ENCODE results near the gene PLXNB1.

The PLXNB1 gene

DNA sequence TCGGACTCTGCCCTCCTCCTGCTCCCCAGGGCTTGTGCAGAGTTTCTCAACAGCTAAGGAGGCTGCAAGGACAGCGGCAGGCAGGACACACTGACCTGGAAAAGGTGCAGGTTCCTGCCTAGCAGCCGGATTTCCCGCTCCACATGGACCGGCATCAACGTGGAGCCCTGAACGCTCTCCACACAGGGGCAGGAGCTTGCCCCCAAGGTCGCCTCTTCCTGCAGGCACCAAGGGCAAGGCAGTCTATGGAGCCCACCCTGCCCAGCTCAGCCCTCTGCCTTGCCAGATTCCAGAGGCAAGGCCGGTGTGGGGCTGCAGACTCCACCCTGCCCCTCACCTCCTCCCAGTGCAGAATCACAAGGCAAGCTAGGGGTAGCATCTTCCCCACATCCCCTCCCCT, 10.7 kb downstream of the PLXNB1 start:
- DNase-seq (ENCODE audit: low spot score) = no peak

DNA sequence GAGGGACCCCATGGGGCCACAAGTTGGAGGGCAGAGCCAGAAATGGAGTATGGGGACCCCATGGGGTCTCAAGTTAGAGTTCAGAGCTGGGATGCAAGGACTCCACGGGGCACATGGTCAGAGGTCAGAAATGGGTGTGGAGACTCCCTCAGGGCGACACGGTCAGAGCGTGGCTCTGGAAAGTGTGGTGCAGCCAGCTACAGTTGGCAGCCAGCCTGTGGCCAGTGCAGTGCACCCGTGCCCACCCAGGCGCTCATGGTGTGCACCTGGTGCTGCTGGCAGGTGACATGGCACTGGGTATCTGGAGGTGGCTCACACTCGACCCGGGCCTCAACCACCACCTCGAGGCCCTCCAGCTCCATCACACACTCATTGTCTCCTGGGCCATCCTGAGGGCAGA, 11.2 kb downstream of the PLXNB1 start:
- DNase-seq (ENCODE audit: low spot score) = no peak

DNA sequence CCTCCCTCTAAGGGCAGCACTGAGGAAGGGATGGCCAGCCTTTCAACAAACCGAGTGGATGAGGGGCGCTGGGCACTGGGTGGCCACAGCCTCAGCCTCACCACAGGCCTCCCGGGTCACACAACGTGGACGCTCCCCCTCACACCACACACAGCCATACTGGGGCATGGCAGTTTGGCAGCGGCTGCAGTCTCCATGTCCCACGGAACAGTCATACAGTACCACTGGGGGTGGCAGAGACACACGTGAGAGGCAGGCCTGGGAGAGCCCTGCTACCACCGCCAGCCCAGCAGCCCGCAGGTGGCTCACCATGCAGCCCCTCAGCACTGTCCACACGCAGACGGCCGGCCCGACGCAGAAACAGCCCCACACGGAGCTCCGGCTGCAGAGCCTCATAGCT, 11.7 kb downstream of the PLXNB1 start:
- DNase-seq (ENCODE audit: low spot score) = no peak

DNA sequence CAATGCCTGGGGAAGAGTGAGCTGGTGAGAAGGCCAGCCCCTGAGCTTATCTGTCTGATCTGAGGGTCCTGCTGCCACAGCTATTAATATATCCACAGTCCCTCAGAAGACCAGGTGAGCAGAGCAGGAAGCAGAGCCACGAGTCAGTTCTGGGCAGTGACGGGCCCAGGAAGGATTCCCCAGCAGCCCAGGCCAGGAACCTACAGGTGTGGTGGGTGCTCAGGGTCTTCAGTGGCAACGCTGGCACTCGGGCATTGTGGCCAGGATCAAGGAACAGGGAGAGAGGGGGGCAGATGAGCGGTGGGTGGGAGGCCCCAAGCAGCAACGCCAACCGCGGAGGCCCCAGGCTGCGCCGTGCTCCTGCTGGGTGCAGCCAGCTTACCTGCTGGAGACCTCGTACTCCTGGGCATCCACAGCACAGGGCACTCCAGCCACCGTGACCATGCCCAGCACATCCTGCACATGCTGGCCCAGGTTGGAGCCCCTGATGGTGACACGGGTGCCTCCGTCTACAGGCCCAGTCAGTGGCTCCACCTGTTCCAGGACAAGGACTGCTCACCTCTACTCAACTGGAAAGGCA, 12.3 kb downstream of the PLXNB1 start:
- no peak for DNase-seq (ENCODE audit: low spot score)

DNA sequence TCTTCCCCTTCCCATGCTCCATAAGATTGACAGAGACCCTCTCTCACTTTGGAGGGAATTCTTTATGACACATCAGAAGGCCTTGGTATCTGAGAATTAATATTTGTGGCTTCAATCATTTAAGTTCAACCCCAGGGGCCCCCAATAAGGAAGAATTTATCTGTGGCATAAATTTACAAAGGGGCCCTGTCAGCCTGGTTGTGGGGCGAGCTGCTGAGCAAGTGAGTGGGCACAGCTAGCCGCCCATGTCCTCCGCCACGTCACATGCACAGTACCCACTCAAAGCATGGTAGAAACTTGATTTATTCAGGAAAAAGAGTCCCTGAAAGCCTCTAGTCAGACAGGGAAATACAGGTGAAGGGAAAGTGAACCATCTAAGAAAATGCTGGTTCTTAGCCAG, 13.3 kb downstream of the PLXNB1 start:
- no peak for DNase-seq (ENCODE audit: low spot score)

DNA sequence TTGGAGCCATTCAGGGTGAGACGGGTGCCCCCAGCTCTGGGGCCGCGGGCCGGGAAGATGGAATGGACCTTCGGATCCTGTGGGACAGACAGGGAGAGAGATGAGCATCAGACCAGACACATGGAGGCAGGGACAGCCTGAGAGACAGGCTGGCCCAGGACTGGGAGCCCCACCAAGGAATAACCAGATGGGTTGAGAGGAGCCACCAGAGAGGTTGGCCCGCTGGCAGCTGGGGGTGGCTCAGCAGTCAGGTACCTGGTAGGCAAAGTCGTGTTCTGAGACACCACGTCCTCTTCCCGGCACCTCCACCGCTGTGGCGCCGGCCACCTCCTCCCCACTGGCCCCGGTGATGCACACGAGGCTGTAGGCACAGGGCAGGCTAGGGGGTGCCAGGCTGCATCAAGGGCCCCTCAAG, 13.8 kb downstream of the PLXNB1 start:
- no peak for DNase-seq (ENCODE audit: low spot score)

DNA sequence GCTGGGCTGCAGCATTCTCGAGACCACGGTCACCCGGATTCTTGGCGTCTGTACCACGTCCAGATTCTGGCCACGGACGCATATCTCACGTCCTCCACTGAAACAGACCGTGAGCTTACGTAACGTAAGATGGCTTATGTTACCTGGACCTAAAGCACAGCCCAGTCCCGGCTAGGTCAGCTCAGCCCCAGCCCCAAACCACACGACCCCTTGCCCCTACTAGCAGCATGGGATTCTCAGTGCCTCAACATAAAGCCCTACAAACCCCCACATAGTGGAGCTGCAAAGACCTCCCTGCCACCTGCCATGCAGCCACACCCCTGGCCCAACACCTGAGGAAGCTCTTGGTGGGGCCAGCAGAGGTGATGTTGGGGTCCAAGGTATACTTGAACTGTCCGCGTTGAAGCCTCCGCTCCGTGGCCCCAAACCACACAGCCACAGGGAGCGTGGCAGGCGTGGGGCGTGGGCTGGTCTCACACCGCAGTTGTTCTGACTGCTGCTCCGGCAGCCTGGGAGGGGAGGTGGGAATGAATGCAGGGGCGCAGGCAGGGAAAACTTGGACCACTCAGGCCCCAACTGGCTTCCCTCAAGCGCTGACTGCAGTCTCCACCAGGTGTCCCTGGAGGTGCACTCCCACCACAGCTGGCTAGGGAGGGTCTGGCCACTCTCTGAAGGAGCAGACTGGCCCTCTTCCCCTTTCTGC, 14.5 kb downstream of the PLXNB1 start:
- DNase-seq (ENCODE audit: low spot score) = no peak

DNA sequence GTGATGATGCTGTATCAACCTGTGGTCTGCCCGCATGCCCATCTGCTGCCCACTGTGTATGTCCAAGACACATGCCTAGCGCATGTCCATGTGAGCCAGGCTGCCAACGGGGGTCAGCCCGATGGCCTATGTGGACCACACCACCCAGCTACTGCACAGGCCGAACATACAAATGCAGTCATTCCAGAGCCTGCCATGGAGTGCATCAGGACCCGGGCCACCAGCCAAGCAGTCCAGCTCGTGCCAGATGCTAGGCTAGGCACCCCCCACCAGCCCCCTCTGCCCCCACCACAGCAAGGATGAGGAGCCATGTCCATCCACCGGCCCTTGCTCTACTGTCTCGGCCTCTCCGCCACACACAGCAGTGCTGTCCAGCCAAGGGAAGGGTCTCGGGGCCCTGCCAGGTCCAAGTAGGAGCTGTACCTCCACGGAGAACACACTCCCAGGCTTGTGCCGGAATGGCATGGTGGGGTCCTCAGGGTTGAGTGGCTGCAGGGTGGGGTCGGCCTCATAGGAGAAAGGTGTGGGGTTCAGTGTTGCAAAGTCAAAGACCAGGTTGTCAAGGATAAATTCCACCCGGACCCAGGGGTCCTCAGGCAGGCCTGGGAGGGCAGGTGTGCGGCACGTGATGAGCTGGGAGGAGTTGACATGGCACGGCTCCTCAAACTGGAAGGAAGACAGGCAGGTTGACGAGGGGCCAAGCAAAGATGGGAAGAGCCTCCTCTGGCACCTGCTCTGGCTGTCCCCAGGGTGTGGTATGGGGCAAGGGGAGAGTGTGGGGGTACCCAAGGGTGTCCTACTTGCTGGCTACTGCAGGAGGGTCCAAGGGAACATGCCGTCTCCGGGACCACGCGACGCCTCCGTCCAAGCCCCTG, 15.3 kb downstream of the PLXNB1 start:
- no peak for DNase-seq (ENCODE audit: low spot score)

DNA sequence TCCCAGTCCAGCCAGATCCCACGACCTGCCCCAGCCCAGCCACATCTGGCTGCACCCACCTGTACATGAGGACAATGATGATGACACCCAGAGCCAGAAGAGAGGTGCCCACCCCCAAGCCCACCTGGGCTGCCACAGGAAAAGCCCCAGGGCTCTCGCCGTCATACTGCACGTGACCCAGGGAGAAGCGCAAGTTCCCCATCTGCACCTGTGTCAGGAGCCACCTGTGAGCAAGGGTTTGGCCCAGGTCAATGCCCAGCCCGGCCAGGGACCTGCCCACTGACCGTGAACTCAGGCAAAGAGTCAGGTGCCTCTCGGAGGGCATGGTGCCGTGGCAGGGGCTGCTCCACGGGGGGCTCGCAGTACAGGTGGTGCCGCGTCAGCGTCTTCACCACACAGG, 16.3 kb downstream of the PLXNB1 start:
- DNase-seq (ENCODE audit: low spot score) = no peak

DNA sequence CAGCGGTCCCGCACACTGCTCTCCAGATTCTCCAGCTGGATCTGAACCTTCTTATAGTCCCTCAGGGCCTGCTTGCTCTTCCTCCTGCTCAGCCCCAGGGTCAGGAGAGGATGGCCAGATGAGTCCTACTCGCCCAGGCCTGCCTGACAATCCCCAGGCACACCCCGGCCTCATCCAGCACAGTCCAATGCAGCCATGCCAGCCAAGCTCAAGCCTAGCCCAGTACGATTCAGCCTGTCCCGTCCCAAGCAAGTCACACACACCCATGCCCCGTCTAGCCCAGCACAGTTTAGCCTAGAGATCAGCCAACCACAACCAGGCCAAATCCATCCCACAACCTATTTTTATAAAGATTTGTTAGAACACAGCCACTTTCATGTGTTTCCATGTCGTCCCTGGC, 16.8 kb downstream of the PLXNB1 start:
- DNase-seq (ENCODE audit: low spot score) = no peak

DNA sequence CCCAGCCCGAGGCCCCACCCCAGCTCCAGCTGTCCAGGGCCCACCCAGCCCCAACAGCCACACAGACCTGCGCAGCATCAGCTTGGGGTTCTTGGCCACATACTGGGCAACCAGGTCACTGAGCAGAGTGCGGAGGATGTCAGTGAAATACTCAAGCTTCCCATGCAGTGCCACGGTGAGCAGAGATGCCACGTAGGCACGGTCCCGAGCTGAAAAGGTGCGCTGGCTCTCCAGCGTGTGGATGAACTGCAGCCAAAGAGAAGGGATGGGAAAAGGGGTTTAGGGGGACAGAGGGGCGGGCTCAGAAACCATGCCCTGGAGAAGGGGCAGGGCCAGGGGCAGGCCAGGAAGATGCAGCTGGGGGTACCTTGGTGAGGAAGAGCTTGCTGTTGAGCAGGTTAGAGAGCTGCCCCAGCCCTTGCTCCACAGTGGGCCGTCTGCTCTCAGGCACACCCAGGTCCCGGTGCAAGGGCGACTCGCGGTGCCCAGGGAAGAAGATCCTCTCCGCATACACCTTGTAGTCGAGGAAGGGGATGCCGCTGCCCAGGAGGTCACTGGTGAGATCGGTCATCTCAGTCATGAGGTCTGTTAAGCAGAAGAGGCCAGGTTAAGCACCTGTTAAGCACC, 17.4 kb downstream of the PLXNB1 start:
- no peak for DNase-seq (ENCODE audit: low spot score)

DNA sequence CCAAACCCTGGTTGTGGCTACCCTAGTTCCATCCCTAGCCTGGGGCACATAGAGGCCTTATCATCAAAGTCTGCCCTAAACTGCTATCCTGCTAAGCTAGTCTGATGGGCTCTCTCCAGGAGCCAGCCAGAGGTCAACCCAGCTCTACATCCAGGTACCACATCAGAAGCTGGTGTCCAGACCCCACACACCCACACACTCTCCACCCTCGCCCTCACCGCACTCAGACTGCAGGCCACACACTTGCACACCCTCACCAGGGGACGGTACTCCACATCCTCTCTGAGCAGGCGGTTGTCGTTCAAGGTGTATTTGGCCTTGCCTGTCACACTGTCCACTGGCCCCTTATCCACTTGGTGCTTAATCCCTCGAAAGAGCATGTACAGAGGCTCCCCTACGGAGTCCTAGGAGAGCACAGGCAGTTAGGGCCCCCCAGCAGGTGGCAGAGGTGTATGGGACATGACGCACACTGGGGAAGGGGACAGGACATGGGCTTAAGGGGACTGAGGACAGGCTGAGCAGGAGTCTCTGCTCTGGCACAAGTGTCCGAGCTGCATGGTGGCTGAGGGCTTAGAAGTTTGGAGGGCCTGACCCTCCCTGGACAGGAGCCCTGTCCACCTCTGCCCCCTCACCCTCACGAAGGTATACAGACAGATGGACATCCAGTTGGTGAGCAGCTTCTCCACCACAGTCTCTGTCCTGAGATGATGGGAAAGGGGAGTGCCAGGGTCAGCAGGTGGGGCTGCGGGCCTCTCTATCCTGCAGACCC, 18.1 kb downstream of the PLXNB1 start:
- no peak for DNase-seq (ENCODE audit: low spot score)

DNA sequence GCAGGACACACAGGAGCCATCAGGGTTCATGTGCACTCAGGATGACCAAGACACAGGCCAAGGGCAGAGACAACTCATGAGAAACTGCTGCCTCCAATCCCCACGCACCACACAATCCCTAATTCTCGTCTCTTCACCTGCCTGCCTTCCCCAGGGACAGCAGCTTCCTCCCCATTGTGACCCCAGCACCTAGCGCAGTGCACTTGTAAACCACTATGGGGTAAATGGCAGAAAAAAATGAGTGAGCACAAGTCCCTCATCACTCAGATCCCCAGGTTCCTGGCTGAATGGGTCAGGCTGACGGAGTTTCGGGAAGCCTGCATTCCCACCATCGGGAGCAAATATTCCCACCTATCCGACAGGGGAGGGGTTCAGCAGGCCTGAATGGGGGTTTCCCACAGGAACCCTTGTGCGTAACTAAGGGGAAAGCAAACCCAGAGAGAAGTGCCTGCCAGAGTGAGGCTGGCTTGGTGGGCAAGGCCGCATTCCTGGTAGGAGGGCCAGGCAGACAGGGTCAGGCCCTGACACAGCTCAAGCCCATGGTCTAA, 18.8 kb downstream of the PLXNB1 start:
- no peak for DNase-seq (ENCODE audit: low spot score)

DNA sequence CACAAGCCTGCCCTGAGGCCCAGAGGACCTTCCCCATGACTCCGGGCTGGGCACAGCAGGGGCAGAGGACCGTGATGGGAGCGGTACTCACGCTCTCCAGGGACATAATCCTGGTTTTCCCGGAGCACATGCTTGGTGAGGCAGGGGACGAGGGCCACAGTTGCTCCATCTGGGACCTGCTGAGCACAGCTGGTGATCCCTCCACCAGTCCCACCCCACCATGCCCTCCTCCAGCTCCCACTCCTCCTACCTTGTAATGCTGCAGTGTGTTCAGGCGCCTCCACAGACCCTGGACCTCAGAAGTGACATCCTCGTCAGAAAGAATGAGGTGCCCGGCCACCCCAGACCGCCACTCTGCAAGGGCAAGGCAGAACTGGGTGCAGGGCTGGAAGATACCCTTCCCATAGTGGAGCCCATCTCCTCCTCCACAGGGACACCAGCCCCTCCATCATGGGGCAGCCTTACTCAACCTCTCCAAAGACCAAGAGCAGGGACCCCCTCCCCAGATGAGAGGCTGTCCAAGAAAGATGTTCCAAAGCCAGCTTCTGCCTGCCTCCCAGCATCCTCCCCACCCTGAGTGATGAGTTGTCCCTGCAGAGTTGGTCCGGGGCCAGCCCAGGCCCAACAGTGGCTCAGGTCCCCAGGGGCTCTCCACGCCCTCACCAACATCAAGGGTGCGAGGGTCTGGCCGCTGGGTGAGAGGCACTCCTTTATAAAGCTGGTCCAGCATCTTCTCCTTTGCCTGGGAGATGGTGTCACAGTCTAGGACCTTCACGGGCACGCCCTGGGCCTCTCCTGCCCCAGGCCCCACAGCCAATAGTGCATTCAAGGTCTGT, 19.5 kb downstream of the PLXNB1 start:
- no peak for DNase-seq (ENCODE audit: low spot score)

DNA sequence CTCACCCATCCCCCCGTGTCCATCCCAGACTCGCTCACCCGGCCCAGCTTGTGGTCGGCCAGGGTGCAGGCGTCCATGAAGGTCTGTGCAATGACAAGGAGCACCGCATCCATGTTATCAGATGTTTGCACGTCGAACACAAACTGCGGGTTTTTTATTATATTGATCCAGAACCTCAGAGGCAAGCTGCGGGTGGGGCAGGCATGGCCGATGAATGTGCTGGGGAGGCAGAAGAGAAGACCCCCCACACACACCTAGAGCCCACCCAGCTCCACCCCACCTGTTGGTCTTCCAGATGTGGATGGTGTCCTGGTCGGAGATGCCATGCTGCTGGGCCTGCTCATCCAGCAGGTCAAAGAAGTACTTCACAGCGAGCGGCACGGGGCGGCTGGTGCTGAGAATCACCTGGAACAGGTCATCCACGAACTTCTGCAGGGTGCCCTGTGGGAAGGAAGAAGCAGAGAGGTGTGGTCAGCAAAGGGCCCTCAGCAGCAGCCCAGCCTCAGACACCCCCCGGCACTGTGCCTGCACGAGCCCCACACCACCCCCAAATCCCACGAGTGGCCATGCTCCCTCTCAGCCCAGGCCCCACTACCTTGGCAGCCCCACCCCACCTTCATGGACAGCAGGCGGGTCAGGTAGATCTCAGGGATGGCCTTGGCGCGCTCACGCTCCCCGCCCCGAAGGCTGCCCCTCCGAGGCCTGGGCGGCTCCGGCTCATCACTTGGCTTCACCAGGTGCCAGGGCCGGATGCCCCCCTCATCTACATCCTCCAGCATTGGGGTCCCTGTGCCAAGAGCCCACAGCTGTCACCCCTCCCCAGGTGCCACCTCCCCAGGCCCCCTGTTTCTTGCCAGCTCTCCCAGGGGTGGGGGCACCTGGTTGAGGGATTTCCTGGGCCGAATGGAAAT, 20.3 kb downstream of the PLXNB1 start:
- no peak for DNase-seq (ENCODE audit: low spot score)

DNA sequence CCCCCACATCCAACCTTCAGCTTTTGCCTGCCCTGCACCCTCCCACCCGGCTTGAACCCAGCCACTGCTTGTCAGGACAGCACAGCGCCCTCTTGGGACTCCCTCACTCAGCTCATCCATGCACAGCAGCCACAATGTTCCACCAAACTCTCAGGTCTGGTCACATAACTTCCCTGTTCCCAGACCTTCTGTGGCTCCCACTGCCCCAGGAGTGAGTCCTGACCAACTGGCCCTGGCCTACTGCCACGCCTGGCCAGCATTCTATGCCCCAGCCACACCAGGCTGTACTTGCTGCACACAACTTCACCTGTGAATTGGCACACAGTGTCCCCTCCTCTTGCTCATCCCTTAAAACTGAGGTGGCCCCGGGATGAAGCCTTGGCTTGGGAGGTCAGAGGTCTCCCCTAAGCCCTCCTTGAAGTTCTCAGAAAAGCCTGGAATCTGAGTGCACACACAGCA, 21.0 kb downstream of the PLXNB1 start:
- DNase-seq (ENCODE audit: low spot score) = no peak

DNA sequence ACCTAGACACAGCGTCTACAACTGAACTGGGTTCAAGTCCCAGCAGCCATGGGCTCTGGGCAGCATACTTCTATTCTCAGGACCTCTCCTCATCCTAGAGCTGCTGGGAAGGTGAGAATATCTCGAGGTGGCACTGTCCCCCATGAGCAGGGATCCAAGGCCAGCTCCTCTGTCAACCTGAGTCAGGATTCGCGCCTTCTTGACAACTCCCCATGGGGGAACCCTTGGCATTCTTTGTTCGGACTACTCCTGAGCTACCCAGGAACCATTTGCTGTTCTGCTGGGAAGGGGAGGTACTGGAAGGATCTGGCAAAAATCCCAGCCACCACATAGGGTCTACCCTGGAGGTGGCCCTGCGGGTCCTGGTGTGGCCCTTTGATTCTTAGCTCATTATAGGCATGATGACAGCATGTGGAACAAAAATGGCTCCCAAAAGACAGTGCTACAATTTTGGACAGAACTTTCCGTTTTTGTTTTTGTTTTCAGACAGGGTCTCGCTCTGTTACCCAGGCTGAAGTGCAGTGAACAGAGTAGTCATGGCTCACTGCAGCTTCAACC, 22.3 kb downstream of the PLXNB1 start:
- no peak for DNase-seq (ENCODE audit: low spot score)

DNA sequence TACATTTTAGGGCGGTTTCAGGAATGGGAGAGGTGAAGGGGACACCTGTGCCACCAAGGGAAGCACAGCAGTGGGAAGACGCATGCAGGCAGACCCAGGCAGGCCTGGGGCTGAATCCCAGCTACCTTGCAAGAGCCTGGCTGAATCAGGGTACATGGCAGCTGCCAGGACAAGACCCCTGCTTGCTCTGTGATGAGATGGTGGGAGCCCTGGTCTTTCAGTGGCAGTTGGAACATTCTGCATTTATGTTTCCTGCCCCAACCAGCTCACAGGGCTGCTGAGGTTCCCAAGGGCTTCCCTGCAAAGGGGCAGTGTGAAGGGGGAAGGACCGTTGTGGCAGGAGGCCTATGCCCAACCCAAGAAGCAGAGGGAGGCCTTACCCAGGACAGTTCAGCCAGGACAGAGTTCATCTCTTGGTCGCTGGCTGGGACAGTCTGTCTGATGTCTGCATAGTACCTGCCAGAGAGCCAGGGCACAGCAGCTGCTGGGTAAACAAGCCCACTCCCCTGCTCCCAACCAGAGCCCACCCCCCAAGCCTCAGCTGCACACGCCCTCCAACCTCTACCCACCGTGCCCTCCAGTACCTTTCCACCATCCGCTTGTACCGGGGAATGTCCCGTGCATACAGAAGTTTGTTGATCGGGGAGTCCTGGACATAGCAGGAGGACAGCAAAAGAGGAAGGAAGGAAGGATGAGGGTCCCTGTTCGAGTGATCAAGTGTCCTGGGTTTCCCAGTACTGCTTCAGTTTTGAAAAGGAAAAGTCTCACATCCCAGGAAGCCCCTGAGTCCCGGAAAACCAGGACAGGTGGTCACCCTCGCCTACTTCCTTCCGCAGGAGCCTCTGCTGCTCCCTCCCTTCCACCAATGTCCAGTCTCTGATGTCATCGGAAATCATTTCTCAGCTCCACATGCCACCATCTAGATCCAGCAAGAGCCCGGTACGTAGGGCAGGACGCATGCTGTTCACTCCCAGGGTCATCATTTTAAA, 23.1 kb downstream of the PLXNB1 start:
- DNase-seq (ENCODE audit: low spot score) = no peak
